Measurements from ENCODE around the gene ARMC2.

DNA sequence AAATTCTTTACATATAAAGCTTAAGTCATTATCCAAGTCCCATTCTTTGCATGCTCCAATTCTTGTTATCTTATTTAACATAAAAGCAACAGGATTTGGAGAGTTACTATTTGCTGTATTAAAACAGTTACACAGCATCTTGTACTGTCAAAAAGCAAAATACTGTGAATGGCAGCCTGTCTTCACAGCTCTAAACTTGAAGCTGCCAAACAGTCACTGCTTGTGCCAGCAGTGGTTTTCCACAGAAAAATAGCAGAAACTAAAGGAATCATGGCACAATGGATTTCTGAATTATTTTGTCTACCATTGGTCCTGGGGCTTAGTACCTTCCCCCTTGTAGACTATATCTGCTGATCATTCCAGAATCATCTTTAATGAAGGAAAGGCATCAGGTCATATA, 138.9 kb downstream of the ARMC2 start:
- TF ChIP-seq, protein P1, sequence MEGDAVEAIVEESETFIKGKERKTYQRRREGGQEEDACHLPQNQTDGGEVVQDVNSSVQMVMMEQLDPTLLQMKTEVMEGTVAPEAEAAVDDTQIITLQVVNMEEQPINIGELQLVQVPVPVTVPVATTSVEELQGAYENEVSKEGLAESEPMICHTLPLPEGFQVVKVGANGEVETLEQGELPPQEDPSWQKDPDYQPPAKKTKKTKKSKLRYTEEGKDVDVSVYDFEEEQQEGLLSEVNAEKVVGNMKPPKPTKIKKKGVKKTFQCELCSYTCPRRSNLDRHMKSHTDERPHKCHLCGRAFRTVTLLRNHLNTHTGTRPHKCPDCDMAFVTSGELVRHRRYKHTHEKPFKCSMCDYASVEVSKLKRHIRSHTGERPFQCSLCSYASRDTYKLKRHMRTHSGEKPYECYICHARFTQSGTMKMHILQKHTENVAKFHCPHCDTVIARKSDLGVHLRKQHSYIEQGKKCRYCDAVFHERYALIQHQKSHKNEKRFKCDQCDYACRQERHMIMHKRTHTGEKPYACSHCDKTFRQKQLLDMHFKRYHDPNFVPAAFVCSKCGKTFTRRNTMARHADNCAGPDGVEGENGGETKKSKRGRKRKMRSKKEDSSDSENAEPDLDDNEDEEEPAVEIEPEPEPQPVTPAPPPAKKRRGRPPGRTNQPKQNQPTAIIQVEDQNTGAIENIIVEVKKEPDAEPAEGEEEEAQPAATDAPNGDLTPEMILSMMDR (IDR thresholded peaks at IDR 0.05 in 8 of 11, conservative IDR thresholded peaks at IDR 0.05 in 3 of 11): no peak
- TF ChIP-seq POLR2A (IDR thresholded peaks at IDR 0.05): no peak
